22Rv1 (cell line): ENCODE data around the gene S100A11.

Experiments used
- CTCF ChIP-seq: fragments of 450-650 bp; IDR thresholded peaks from 2 replicates; pipeline ENCODE4 v1.5.1; 2017; ENCODE audit warnings: mild to moderate bottlenecking
- ZFX ChIP-seq: fragments of 450-650 bp; IDR thresholded peaks from 2 replicates; pipeline ENCODE4 v1.6.1; 2017; ENCODE audit warnings: antibody characterized with exemption, borderline replicate concordance

GRCh38 chr1:152039461-152039860 is 2.7 kb upstream of the S100A11 start:
- no peak for TF ChIP-seq CTCF
- TF ChIP-seq ZFX, result no peak
